A549 (cell line): ENCODE results near the gene TAF3.

ENCODE experiments used
- BHLHE40 ChIP-seq: IDR thresholded peaks from 2 replicates; pipeline ENCODE4 v1.6.1; 2012; ENCODE audit warnings: low read depth, low read length, inconsistent platforms
- CBX8 ChIP-seq: fragments of 200-600 bp; sonication (generic); IDR thresholded peaks from 2 replicates; pipeline ENCODE4 v1.6.1; 2016
- E2F6 ChIP-seq: IDR thresholded peaks from 2 replicates; pipeline ENCODE4 v1.6.1; 2012; ENCODE audit warnings: low read depth, borderline replicate concordance
- EP300 ChIP-seq, 2 experiments: fragments of >200 bp; sonication (Bioruptor Twin); formaldehyde crosslinking; IDR thresholded peaks; 2 replicates in 1 of 2; 3 replicates in 1 of 2; pipeline ENCODE4 v1.6.1; 2016 to 2017
- HDAC2 ChIP-seq: fragments of 200-600 bp; sonication (generic); IDR thresholded peaks from 2 replicates; pipeline ENCODE4 v1.6.1; 2016
- KDM1A ChIP-seq: fragments of 200-600 bp; sonication (generic); IDR thresholded peaks from 2 replicates; pipeline ENCODE4 v1.6.1; 2016; ENCODE audit warnings: low read depth, mild to moderate bottlenecking
- RAD21 ChIP-seq, 2 experiments: fragments of >200 bp in 1 of 2; sonication (Bioruptor Twin) in 1 of 2; formaldehyde crosslinking in 1 of 2; IDR thresholded peaks in 1 of 2; conservative IDR thresholded peaks in 1 of 2; 2 replicates in 1 of 2; 3 replicates in 1 of 2; pipeline ENCODE4 v1.6.1; 2012 to 2018; ENCODE audit warnings: inconsistent platforms in 1 of 2
- RNF2 ChIP-seq: fragments of 200-600 bp; sonication (generic); IDR thresholded peaks from 2 replicates; pipeline ENCODE4 v1.6.1; 2016; ENCODE audit warnings: low read depth, mild to moderate bottlenecking, antibody characterized with exemption, moderate library complexity, borderline replicate concordance
- TF ChIP-seq, protein P1 (sequence below): fragments of >200 bp; sonication (Bioruptor Twin); formaldehyde crosslinking; IDR thresholded peaks from 3 replicates; pipeline ENCODE4 v1.5.1; 2016
- TF ChIP-seq, protein P2 (sequence below): fragments of 450-650 bp; IDR thresholded peaks from 2 replicates; pipeline ENCODE4 v1.6.1; 2014; ENCODE audit warnings: antibody characterized with exemption

DNA sequence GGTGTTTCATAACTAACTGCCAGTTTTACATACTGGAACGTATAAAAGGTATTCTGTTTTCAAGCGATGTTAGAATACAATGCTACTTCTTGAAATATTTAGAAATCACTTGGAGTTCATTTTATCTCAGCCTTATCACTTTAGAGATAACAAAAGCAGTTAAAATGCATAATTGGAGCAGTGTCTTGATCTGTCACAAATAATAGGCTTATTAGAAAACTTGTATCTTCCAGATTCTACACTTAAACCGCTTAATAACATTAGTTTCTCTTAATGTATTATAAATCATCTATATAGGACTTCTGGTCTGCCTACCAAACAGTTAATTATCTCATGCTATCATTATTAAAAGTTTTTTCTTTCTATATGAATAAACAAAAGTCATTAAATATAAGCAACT lies 104.4 kb downstream of the TAF3 start:
- TF ChIP-seq, protein P1, sequence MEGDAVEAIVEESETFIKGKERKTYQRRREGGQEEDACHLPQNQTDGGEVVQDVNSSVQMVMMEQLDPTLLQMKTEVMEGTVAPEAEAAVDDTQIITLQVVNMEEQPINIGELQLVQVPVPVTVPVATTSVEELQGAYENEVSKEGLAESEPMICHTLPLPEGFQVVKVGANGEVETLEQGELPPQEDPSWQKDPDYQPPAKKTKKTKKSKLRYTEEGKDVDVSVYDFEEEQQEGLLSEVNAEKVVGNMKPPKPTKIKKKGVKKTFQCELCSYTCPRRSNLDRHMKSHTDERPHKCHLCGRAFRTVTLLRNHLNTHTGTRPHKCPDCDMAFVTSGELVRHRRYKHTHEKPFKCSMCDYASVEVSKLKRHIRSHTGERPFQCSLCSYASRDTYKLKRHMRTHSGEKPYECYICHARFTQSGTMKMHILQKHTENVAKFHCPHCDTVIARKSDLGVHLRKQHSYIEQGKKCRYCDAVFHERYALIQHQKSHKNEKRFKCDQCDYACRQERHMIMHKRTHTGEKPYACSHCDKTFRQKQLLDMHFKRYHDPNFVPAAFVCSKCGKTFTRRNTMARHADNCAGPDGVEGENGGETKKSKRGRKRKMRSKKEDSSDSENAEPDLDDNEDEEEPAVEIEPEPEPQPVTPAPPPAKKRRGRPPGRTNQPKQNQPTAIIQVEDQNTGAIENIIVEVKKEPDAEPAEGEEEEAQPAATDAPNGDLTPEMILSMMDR = no peak
- TF ChIP-seq RAD21 (conservative IDR thresholded peaks at IDR 0.05 in 1 of 2, IDR thresholded peaks at IDR 0.05 in 1 of 2) (no peak), EP300 (IDR thresholded peaks at IDR 0.05) (no peak), E2F6 (no peak), KDM1A (no peak), HDAC2 (no peak), BHLHE40 (no peak), CBX8 (no peak), RNF2 (no peak)
- TF ChIP-seq, protein P2, sequence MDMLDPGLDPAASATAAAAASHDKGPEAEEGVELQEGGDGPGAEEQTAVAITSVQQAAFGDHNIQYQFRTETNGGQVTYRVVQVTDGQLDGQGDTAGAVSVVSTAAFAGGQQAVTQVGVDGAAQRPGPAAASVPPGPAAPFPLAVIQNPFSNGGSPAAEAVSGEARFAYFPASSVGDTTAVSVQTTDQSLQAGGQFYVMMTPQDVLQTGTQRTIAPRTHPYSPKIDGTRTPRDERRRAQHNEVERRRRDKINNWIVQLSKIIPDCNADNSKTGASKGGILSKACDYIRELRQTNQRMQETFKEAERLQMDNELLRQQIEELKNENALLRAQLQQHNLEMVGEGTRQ = no peak
